GM18909 (cell line): Measurements from ENCODE around the gene DENND11.

Source experiments
- ATAC-seq: cut with Tn5 transposase; IDR thresholded peaks from one replicate; pipeline ENCODE4 v1.9.1; 2021; ENCODE audit warnings: mild to moderate bottlenecking; ENCODE audit not compliant: unreplicated experiment, poor library complexity

The DENND11 gene, protein sequence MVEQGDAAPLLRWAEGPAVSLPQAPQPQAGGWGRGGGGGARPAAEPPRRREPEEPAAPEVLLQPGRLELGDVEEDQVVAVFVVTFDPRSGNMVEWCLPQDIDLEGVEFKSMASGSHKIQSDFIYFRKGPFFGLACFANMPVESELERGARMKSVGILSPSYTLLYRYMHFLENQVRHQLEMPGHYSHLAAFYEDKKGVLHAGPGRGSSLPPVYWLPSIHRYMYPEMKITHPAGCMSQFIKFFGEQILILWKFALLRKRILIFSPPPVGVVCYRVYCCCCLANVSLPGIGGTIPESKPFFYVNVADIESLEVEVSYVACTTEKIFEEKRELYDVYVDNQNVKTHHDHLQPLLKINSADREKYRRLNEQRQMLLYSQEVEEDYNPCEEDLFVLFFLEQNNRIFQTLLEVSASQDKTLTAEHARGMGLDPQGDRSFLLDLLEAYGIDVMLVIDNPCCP

DNA sequence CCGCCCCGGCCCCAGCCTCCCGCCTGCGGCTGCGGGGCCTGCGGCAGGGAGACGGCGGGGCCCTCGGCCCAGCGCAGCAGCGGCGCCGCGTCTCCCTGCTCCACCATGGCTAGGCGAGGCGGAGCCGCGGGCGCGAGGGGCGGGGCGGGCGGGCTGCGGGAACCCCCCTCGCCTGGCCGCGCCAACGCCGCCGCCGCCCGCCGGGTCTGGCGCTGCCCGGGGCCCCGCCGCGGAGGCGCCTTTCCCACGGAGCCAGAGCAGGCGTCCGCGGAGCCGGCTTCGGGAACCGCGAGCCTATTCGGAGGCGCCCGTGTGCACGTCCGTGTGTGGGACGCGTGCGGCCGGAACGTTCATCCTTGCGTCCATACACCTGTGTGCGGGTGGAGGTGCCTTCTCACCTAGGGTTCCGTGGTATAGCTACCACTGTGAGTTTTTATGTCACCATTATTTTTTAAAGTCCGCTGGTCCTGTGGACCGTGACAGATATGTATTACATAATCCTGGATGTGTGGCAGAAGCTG, at the start of gene DENND11:
Gene DENND11 (minus strand): TSS at position 120 of the 521 bp plus-strand sequence. CDS start 13 bp downstream, at position 107.
- peak; percentile 74 for ATAC-seq

DNA sequence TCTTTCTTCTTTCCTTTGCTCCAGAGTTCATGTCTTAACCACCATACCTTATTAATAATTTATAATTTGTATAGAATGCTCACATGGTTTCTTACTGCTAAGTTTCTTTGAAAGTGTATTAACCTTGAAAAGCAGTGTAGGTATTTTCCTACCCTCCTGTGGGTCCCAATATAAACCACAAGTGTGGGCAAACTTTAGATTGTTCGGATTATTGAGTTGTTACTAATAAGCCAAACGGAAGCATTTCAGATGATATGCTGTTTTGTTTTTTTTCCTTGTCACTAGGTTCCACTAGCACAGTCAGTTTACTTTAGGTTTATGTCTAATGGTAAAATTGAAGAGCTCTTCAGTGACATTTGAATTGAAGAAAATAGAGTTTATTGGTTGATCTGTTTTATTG, 46.4 kb upstream of the DENND11 start:
- ATAC-seq, result no peak

DNA sequence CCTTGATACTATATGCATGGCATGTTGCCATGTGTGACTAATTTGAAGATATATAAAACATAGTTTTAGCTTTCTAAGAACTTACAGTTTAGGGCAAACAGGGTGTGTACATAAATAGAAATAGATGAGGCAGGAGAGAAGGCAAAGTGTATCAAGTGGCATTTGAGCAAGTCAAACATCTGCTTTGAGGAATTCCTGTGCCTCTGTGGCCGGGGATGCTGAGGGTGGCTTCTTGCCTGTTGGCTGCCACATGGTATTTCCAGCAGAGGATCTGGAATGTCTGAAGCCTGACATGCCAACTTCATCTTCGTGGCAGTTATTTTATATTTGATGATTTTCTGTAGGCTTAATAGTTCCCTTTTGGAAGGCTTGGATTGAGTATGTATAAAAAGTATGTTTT, 42.2 kb upstream of the DENND11 start:
- ATAC-seq, result no peak

DNA sequence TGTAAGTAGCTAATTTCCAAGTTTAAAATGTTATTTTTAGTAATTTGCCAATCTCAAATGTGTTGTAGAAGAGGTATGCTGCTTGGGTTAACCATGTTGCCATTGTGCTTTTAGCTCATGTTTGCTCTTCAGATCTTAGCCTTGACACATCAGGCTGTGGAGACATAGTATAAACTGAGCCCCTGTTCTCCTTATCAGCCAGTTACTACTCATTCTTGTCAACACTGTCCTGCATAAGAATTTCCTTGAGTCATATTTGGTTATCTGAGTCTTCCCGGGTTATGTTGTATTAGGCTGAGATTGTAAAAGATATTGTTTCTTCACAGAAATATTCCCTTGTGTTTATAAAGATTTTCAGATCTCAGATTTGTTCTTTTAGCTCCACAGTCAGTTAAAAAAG, 40.3 kb upstream of the DENND11 start:
- ATAC-seq, result no peak

DNA sequence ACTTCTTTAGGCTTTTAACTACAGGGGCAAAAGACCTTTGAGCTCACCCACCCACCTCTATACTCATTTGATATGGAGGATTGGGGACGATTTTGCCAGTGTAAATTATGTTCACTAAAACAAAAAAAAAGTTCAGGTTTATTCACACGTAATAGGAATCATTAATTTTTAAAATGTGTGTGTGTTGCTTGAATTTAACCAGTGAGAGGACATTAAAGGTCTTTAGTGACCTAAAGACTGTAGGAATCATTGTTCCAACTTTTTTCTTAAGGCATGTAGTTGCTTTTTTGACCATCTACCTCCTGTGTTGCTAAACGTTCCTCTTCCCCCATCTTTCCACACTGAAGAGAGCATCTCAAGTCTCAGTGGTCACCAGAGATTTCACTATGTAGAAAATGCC, 37.3 kb upstream of the DENND11 start:
- ATAC-seq, result no peak

DNA sequence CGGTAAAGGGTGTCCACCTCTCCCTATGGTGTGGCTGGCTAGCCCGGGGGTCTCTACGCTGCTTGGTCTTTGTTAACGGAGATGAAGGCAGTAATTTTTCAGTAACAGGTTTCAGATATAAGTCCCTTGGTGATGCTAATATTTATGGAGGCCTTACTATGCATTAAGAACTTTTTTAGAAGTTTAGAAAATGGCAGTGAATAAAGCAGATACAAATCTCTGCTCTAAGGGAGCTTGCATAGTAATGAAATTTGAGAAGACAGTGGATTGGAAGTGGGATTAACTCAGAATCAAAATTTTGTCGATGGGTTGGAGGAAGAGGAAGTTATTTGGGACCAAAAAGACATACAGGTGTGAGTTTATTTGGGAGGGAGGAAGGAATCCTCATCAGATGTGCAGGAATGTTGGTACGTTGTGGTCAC, 36.6 kb upstream of the DENND11 start:
- no peak for ATAC-seq

DNA sequence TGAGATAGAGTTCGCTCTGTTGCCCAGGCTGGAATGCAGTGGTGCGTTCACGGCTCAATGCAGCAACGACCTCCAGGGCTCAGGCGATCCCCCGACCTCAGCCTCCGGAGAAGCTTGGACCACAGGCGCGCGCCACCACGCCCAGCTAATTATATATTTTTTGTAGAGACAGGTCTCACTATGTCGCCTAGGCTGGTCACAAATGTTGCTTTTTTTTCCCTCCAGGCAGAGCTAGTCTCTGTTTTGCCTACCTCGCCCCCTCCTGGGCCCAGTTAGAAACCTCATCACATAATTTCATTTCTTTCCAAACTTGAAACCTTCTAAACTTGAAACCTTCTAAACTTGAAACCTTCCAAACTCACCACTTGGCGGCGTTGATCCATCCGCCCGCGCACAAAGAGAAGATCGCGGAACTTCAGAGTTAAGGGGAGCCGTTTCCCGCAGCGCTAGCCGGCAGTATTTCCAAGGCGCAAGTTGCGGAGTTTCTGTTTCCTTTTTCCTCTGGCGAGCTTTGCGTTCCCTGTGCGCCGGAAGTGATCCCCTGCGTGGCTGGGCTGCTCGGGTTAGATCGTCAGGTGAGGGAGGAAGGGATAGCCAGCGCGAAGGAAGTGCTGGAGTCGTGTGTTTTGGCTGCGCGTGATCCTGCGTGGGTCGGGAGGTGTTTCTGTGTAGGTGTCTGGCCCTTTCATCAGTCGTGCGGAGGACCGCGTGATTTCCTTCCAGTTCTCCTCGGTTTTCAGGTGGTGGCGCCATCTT, 36.0 kb upstream of the DENND11 start, which contains the start of gene SSBP1:
Gene SSBP1 (plus strand): TSS at position 523 of the 756 bp plus-strand sequence. CDS start 809 bp downstream, outside the sequence.
- ATAC-seq, result peak; percentile 91

DNA sequence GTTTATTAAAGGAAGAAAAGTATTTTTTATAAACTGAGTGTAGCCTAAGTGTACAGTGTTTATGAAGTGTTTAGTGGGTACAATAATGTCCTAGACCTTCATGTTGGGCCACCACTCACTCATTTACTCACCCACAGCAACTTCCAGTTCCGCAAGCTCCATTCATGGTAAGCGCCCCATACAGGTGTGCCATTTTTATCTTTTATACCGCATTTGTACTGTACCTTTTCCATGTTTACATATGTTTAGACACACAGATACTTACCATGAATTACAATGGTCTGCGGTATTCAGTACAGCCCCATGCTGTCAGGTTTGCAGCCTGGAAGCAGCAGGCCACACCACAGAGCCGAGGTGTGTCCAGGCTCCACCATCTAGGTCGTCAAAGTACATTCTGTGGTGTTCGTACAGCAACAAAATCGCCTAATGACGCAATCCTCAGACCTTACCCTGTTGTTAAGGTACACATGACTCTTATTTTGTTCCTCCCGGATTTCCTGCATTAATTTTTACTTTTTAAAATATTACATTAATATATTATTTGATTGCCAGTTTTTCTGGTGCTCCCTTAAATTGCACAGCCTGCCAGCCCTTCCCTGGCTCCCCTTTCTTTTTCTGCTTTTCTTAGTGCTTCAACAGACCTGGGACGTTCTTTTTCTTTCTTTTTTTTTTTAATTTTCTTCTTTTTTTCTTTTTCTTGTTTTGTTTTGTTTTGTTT, 35.3 kb upstream of the DENND11 start:
- ATAC-seq, result no peak

DNA sequence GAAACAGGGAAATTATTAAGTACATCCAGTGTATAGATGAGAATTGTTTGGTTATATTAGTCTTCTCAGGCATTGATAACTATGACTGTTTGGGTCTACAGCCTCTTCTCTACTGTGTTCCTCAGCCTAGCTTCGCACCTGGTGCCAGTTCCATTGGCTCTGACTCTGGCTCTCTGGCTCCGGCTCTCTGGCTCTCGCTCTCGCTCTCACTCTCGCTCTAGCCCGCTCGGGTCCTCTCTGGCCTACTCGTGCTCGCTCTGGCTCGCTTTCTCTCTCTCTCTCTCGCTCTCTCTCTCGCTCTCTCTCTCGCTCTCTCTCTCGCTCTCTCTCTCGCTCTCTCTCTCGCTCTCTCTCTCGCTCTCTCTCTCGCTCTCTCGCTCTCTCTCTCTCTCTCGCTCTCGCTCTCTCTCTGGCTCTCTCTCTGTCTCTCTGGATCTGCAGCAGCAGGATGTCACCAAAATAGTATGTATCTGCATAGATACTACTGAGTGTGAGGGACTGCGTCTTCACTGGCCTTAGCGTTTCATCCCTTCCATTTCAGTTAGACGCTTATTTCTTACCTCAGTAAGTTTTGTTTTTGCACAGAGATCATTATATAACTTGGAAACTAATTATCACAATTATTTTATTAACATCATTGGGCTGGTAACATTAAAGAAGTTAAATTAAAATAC, 29.6 kb upstream of the DENND11 start:
- ATAC-seq, result no peak

DNA sequence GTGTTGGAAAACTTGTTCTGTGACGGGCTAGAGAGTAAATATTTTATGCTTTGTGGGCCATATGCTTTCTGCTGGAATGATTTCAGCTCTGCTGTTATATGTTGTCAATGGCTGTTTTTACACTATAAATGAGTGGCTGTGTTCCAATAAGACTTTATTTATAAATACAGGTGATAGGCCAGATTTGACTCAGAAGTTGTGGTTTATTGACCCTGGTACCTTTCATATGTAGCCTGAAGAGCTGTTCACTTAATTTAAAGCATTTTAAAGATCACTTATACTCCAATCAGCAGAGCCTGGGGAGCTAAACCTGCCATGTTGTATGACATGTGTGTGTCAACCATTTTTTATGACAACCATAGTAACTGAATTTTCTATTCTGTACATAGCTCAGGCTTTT, 27.1 kb upstream of the DENND11 start:
- no peak for ATAC-seq

DNA sequence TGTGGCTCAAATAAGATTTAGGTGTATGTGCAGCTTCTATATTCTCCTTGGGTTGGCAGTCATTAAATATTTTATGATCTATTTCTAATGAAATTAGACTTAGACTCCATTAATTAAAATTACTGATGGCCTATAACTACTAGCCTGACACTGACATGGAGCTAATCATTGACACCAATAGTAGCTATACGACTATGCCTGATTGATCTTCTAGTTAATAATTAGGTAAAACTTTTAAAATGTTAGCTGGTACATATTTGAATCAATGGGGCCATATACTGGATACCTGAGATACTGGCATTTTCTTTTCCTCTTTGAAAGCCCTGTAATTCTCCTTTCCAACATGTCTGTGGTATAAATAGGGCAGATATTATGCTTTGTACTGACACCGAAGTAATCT, 20.6 kb upstream of the DENND11 start:
- ATAC-seq, result peak; percentile 72

DNA sequence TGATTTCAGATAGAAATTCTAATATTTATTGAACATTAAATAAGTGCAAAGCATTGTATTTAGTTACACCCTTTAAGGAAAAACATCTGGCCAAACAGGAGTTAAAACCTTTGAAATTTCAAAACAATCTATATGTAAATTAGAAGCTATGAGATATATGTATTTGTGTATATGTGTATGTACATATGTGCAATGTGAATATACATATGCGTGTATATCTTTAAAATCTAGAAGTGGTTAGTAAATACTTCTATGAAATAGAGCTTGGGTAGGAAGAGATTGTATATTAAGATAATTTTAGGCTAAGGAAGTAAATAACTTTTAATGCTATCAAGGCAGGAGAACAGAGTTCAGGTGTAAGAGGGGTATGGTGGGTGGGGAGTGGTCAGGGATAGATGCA, 15.5 kb upstream of the DENND11 start:
- ATAC-seq, result no peak

DNA sequence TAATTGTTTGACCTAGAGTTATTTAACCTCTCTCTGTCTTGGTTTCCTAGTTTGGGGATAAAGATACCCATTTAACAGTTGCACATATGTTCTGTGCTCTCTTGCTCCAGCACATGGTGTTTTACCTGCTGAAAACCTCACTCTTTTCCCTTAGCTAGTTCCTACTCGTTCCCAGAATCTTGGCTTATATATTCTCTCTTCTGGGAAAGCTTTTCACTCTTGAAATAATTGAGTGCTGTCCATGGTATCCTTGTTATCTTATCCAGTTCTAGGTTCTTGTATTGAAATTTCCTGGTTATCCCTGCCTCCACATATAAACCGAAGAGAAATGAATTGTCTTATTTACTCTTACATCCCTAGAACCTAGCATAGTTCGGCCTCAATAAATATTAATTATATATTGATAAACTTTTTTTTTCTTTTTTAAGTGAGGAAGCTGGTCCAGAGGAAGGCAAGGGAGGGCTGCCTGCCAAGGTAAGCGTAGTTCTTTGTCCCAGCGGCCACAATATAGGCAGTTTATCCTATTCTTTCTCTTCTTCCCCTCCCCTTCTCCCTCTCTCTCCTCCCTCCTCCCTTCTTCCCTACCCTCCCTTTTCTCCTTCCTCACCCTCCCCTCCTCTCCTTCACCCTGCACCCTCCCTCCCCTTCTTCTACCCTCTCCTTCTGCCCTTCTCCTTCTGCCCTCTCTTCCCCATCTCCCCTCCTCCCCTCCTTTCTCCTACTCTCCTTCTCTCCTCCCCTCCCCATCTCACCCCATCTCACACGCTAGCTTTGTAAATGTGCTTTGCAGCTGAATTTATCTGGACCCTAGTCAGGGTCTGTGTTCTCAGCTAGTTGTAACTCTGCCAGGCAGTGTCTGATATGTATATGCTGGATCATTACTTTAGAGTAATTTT, 14.1 kb upstream of the DENND11 start:
- ATAC-seq, result no peak

DNA sequence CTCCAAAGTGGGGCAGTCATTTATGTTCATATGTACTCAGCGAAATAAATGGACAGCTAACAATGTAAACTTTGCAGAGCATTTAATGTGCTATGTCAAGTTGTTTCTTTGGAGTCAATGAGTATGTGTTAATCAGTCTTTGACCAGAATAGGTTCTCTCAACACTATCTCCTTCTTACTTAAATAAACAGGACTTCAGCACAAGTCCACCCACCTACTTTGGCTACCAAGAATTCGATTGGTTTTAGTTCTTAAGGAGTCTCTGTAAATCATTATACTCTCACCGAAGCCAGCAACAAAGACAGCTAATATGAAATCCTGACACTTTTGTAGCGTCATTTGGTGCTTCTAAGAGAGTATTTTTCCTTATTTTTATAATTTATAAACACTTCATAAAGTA, 13.1 kb upstream of the DENND11 start:
- no peak for ATAC-seq

DNA sequence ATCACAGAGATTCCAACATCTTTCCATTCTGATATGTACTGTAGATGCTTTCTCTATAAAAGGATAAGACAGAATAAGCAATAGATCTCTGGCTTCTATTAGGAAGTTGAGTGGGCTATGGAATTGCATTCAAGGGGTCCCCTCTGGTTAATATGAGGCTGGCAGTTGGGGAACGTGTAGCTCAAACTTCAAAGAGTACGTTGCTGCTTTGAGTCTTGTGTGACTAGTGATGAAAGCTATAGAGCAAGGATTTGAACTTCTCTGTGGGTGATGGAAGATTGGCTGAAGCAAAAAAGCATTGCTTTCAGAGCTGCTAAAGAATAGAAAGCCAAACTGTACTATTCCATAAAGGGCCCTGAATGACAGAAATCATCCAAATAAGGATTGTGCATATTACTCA, 12.6 kb upstream of the DENND11 start:
- ATAC-seq, result no peak

DNA sequence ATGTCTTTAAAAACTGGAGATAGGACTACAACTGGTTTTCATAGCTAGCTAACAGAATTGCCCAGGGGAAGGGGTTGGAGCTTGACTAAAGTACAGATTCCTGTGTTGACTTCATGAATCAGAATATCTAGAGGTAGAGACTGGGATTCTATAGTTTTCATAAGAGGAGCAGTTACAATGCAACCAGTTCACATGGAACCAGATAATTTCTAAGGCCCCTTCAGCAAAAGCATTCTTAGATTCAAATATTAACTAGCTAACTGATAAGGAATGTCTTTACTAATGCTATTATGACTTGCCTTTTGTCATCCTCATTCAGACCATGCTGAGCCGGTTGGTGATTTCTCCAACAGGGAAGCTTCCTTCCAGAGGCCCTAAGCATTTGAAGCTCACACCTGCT, 11.9 kb upstream of the DENND11 start:
- no peak for ATAC-seq

DNA sequence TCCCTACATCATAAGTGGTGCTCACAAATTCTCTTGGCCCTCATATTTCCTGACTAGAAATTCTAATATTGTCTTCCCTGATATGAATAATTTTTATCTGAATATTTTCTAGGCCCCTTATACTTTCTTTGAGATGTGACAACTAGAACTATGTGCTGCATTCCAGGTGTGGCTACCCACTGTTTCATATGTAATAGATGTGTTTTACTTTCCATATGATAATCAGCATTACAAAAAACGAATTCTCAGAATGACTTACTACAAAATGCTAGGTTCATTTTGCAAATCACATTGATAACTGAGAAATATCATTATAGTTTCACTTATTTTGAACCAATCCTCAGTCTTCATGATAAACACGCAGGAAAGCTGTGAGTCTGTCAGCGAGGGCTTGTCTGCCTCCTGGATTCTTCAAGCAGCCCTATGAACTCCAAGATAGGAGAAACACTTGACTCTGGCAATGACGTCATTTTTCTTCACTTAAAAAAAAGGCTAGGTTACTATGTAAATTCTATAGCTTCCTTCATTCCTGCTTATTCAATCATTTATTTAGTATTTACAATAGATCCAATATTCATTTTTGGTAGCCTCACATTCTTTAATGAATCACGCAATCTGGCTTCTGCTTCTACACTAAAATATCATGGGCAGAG, 10.8 kb upstream of the DENND11 start:
- no peak for ATAC-seq

DNA sequence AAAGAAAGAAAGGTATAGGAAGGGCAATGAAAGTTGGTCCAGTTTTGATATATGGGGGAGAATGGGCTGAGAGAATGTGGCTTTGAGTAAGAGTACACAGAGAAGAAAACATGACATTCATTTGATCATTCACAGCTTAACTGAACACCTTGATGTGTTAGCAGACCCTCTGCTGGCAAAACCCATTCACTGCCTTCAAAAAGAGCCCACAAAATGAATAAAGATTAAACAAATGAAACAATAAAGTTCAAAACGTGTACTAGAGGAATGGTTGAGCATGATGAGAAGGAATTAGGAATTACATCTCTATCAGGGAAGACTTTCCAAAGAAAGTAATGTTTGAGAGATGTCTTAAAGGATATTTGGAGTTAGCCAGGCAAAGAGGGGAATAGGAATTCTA, 8.3 kb upstream of the DENND11 start:
- no peak for ATAC-seq

DNA sequence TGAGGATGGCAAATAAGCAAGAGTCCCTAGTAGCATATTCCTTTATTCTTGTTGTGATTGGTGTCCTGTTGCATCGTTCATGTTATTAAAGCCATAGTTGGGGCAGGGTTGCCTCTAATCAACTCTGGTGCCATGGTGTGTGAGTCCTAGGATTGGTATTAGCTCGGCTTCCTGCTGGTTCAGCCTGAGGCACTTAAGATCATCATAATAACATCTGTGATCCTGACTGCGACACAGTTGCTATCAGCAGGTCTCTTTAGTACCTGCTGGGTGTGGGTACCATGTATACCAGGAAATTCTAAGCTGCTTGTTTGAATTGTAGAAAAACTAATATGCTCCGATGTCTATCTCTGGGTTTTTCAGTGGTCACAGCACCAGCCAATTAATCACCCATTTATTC, 7.8 kb upstream of the DENND11 start:
- no peak for ATAC-seq
